ENCODE measurements around the gene EFCAB11. TPM values are rescaled to one million over a fixed set of nuclear protein-coding genes. Genes with fewer than 3 reads are reported as not detected.

Gene EFCAB11
- total and polyA plus RNA-seq, 2 experiments from 2014 or later: 7.7 to 24.6 TPM

GRCh38 chr14:89909586-89909985 is 44.9 kb downstream of the EFCAB11 start (continued):
- no peak for TF ChIP-seq ZNF462 (CRISPR knock-in tag; IDR thresholded peaks at IDR 0.05)
- no peak for TF ChIP-seq CREB1 (CRISPR knock-in tag; IDR thresholded peaks at IDR 0.05; ENCODE audit: low read depth)
- no peak for TF ChIP-seq NANOG (IDR thresholded peaks at IDR 0.05; ENCODE audit: borderline replicate concordance)
- TF ChIP-seq ZNF114 (CRISPR knock-in tag; IDR thresholded peaks at IDR 0.05): no peak
- TF ChIP-seq ZNF331 (CRISPR knock-in tag; IDR thresholded peaks at IDR 0.05; ENCODE audit: low read depth): no peak
- no peak for TF ChIP-seq EZH2 (IDR thresholded peaks at IDR 0.05; ENCODE audit: low read depth, unreplicated experiment)

GRCh38 chr14:89908712-89909450 is 45.6 kb downstream of the EFCAB11 start:
- Mint-ChIP-seq H3K4me1 (peaks cover 46% of the 10 kb centered on the region), H3K36me3 (ENCODE audit: low read depth) (no peaks in the 10 kb centered on the region)
- no peak for TF ChIP-seq CREB1 (CRISPR knock-in tag; IDR thresholded peaks at IDR 0.05; ENCODE audit: low read depth)
- no peak for TF ChIP-seq JUNB (IDR thresholded peaks at IDR 0.05; ENCODE audit: unreplicated experiment)
- no peak for TF ChIP-seq ETS1 (IDR thresholded peaks at IDR 0.05)
- no peak for TF ChIP-seq ZNF462 (CRISPR knock-in tag; IDR thresholded peaks at IDR 0.05)
- no peak for TF ChIP-seq ZNF114 (CRISPR knock-in tag; IDR thresholded peaks at IDR 0.05)

More at GRCh38 chr14:89908712-89909450, 45.6 kb downstream of the EFCAB11 start:
- no peak overlapping the region for H2AFZ ChIP-seq
- peaks cover 31% of the 10 kb centered on the region for H3K4me1 ChIP-seq (ENCODE audit: insufficient read depth)
- Mint-ChIP-seq H3K27ac (no peak overlapping the region), H3K9me3 (no peaks in the 10 kb centered on the region), H3K4me3 (no peak overlapping the region), H3K27me3 (ENCODE audit: insufficient read depth, low read depth, poor library complexity) (peaks cover 9% of the 10 kb centered on the region)
- no peak overlapping the region for H3K4me2 ChIP-seq
- no peaks in the 10 kb centered on the region for H3K27me3 ChIP-seq (ENCODE audit: insufficient read depth)
- H3F3A ChIP-seq (replicated peaks; ENCODE audit: low read depth): no peaks in the 10 kb centered on the region
- H3K27ac ChIP-seq (ENCODE audit: low read depth): no peak overlapping the region
- ATAC-seq: no peak
- H3K9me2 ChIP-seq (ENCODE audit: insufficient read depth): no peaks in the 10 kb centered on the region
- no peaks in the 10 kb centered on the region for H4K20me1 ChIP-seq (replicated peaks; ENCODE audit: insufficient read depth)
- DNase-seq (ENCODE audit: low spot score): no peak
- no peaks in the 10 kb centered on the region for H3K36me3 ChIP-seq (ENCODE audit: insufficient read depth)
- H3K79me2 ChIP-seq (replicated peaks; ENCODE audit: insufficient read depth): no peaks in the 10 kb centered on the region
- no peak overlapping the region for H3K4me3 ChIP-seq

All from GM23338 (cell line).